KG1 (cell line): ENCODE results near the gene ANKIB1.
"Not testable (repeated sequence)": the region's sequence is repeated elsewhere in the genome, so short reads cannot be mapped to it uniquely, and the experiment has no call there.

Experiments used
- DNase-seq: peaks from one replicate; lab custom pipeline; 2025; lab: John Stamatoyannopoulos, UW

ANKIB1 gene

GRCh38 chr7:92325858-92326257 is 80.1 kb downstream of the ANKIB1 start:
- DNase-seq, result no peak

DNA sequence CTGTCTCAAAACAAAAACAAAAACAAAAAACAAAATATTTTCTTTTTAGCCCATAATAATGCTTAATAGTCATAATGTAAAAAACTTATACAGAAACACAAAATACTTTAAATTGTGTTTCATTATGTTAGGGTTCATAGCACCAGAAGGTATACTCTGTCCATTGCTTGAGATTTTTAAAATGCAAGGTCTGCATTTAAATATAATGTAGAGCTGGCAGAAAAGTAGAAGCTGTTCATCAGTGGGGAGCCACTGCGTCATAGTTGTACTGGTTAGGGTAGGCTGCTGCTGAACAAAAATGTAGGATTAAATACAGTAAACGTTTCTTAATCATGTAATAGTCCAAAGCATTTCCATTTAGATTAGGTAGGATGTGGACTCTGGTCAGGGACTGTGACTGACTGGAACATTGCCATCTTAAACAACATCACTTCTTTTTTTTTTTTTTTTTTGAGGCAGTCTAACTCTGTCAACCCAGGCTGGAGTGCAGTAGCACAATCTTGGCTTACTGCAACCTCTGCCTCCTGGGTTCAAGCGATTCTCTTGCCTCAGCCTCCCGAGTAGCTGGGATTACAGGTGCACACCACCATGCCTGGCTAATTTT is 85.2 kb downstream of the ANKIB1 start:
- DNase-seq, result no peak

GRCh38 chr7:92331508-92331907 is 85.7 kb downstream of the ANKIB1 start:
- DNase-seq, result no peak

DNA sequence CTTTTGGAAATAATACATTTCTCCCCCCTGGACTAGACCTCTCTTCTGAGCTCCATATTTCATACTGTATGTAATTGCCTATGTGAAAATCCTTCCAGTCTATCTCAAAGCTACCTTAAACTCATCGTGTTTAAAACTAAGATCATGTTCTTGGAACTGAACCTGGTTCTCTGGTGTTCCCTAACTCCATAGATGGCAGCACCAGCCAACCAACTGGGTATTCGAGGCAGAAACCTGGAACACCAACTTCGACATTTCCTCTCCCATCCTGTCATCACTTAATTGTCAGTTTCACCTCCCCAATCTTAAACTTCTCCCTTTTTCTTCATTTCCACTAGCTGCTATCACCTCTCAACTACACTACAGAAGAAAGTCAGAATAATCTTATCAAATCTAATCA is 87.0 kb downstream of the ANKIB1 start:
- no peak for DNase-seq

GRCh38 chr7:92333866-92334265 is 88.1 kb downstream of the ANKIB1 start:
- no peak for DNase-seq

- no peak for DNase-seq
Measured at GRCh38 chr7:92335574-92335973, 89.8 kb downstream of the ANKIB1 start.

GRCh38 chr7:92336662-92337340 is 91.0 kb downstream of the ANKIB1 start:
- DNase-seq, result no peak

- no peak for DNase-seq
Measured at GRCh38 chr7:92340016-92340415, 94.2 kb downstream of the ANKIB1 start.

- DNase-seq, result no peak
Measured at GRCh38 chr7:92343714-92344113, 97.9 kb downstream of the ANKIB1 start.

DNA sequence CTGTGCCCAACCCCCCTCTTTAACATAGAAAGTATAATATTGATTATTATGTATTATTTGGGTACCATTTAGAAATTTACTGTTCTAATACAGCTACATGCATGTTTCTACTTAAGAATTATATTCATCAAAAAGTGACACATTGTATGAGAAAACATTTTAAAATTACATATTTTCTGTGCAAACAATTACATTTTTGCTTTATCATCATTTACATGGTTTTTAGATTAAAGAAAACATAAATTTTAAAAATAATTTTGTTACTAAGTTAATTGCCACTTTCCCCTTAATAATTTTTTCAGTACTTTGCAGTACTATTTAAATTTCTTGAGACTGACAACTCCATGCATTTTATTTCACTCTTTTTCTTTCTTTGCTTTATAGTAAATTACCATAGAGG is 106.2 kb downstream of the ANKIB1 start:
- DNase-seq, result no peak

GRCh38 chr7:92354214-92354613 is 108.4 kb downstream of the ANKIB1 start:
- DNase-seq, result no peak

GRCh38 chr7:92356406-92356805 is 110.6 kb downstream of the ANKIB1 start:
- no peak for DNase-seq

DNA sequence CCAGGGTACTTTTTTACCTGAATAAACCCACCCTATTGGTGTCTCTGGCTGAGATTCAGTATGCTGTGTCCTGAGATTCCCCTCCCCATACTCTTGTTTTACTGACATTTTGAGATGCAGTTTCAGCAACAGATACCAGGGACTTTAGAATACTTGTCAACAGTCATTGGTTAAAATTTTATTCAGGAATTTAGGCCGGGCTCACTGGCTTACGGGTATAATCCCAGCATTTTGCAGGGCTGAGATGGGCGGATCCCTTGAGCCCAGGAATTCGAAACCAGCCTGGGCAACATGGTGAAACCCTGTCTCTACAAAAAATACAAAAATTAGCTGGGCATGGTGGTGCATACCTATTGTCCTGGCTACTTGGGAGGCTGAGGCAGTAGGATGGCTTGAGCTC is 111.5 kb downstream of the ANKIB1 start:
- no peak for DNase-seq

DNA sequence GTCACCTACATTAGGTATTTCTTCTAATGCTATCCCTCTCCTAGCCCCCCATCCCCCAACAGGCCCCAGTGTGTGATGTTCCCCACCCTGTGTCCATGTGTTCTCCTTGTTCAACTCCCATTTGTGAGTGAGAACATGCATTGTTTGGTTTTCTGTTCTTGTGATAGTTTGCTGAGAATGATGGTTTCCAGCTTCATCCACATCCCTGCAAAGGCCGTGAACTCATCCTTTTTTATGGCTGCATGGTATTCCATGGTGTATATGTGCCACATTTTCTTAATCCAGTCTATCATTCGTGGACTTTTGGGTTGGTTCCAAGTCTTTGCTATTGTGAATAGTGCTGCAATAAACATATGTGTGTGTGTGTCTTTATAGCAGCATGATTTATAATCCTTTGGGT is 113.4 kb downstream of the ANKIB1 start:
- not testable (repeated sequence) for DNase-seq

DNA sequence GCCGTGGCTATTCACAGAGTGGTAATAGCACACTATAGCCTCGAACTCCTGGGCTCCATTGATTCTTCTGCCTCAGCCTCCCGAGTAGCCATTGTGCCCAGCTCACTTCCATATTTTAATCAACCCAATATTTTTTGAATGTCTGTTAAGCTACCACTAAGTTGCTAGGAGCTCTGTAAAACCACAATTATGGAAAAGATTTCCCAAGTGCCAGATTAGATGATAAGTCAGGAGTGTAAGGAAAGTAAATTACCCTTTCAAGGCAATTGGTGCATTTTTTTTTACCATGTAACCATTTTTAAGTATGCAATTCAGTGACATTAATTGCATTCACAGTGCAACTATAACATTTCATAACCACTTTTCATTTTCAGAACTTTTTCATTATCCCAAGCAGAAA is 114.0 kb downstream of the ANKIB1 start:
- no peak for DNase-seq

DNA sequence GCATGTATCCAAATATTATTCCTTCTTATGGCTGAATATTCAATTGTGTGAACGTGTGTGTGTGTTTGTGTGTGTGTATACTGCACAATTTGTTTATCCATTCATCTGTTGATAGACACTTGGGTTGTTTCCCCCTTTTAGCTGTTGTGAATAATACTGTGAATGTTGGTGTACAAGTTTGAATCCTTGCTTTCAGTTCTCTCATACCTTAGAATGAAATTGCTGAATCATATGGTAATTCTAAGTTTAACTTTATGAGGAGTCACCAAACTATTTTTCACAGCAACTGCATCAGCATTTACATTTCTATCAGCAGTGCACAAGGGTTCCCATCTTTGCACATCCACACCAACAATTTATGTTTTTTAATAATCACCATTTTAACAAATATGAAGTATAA is 114.6 kb downstream of the ANKIB1 start:
- DNase-seq, result no peak

GRCh38 chr7:92362131-92362530 is 116.4 kb downstream of the ANKIB1 start:
- no peak for DNase-seq

GRCh38 chr7:92366730-92367129 is 121.0 kb downstream of the ANKIB1 start:
- no peak for DNase-seq

GRCh38 chr7:92368741-92369140 is 123.0 kb downstream of the ANKIB1 start:
- no peak for DNase-seq

GRCh38 chr7:92375013-92375412 is 129.2 kb downstream of the ANKIB1 start:
- DNase-seq, result no peak

- no peak for DNase-seq
Measured at GRCh38 chr7:92391071-92391470, 145.3 kb downstream of the ANKIB1 start.

DNA sequence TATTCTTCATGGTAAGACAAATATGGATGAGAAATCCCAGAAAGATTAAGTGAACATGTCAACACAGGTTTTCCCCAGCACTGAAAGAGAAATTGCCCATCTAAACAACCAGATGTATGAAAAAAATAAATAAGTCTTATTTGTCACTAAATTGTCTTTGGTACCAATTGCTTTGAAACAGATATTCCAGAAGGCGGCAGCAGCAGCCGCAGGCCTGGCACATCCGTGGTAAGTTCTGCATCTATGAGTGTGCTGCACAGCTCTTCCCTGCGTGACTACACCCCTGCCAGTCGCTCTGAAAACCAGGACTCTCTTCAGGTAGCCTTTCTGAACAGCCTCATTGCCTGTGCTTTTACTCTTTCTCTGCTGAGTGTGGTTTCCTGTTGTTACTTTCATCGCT is 151.8 kb downstream of the ANKIB1 start:
- DNase-seq, result no peak

DNA sequence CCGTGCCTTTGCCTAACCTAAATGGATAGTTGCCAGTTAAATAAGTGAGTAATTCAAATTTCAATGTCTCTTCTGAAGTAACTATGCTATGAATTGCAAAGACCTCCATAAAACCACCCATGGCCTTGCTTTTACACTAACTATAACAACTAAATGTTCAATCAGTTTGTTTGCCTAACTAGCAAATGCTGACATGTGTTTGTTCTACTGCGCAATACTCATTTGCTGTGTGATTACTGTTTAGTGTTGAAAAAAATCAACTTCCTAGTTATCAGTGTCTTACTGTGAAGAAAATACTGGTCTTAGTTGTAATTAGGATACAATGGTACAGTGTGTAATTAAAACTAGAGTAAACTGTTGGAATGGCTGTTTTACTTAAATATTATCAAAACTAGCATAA is 154.2 kb downstream of the ANKIB1 start:
- DNase-seq, result no peak
